PC-3 (cell line): ENCODE measurements around the gene PDPN.

Source experiments
- CTCF ChIP-seq: fragments of 300-600 bp; sonication (generic); conservative IDR thresholded peaks from 2 replicates; pipeline ENCODE4 v1.5.1; 2017; ENCODE audit warnings: antibody characterized with exemption, low read depth, mild to moderate bottlenecking, low read length
- EZH2phosphoT487 ChIP-seq: fragments of 300-600 bp; sonication (generic); IDR thresholded peaks from 2 replicates; pipeline ENCODE4 v1.6.1; 2018; ENCODE audit warnings: mild to moderate bottlenecking, antibody characterized with exemption, low read length, borderline replicate concordance

- TF ChIP-seq CTCF (no peak), EZH2phosphoT487 (no peak)
Observed at GRCh38 chr1:13586001-13586400, 2.4 kb downstream of the PDPN start.
